Stimulated activated CD8-positive, alpha-beta memory T cell treated with anti-CD3 and anti-CD28 coated beads, Interleukin-15, amount 100 ng/mL, for 4 hours (primary cell): ENCODE results near the gene EEF1AKMT1.

Source experiments
- DNase-seq, 2 donors: peaks; one replicate each; pipeline ENCODE4 v3.0.0-alpha.2; 2020; ENCODE audit warnings: low read depth in 2 of 2

EEF1AKMT1 gene

GRCh38 chr13:20773194-20774080, at the start of gene EEF1AKMT1:
Gene EEF1AKMT1 (minus strand): TSS chr13:20773961. CDS start chr13:20757598, 16,363 bp downstream.
- peak; percentile 86 to 89 for DNase-seq

- no peak for DNase-seq
Observed at GRCh38 chr13:20823071-20823470, 49.3 kb upstream of the EEF1AKMT1 start.

DNA sequence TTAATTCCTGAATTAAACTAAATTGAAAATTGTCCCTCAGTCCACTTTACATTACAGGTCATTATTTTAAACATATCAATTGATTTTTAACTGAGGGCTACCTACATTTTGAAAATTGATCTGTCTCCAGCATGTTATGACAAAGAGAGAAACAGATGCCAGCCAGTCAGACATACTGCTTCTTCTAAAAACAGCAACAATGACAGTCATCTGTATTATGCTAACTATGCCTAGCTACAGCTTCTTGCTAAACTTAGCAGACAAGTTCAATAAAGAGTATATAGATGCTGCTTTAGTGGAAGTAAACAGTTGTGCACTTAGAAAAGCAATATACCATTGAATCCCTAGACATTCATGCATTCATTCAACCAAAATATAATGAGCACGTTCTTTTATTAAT, 48.6 kb upstream of the EEF1AKMT1 start:
- no peak for DNase-seq

DNA sequence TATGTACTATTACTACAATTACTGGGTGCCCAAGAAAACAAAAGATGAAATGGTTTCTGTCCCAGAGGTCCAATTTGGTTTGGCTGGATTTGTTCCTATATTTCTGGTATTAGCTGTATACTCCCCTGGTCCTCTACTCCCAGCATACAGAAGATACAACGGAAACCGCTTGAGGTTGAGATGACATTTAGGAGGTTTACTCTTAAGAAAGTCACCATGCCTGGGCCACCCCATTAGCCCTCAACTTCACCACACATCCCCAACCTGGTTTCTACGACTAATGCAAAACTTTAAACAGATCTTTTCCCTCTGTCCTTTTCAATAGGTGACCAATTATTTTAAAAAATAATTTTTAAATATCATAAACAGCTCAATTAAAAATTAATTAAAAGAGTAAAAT, 46.0 kb upstream of the EEF1AKMT1 start:
- DNase-seq: no peak

DNA sequence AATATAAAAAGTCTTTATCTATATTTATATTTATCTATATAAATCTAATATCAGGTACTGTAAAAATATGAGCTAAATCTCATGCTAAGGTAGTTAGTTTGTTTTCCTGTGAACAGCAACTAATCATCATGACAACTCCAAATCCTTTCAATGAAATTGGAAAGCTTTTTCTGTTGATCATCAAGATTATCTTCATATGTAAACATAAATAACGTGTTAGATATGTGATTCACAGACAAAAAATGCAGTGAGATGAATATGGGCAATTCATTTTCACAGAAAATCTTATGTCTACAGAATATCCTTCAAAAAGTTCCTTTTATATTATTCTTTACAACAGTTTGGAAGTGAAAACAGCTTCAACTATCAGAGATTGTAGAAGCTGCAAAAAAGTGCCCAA, 41.7 kb upstream of the EEF1AKMT1 start:
- DNase-seq: no peak

GRCh38 chr13:20814224-20814910, 40.6 kb upstream of the EEF1AKMT1 start:
- no peak for DNase-seq

GRCh38 chr13:20812890-20813289, 39.1 kb upstream of the EEF1AKMT1 start:
- no peak for DNase-seq

DNA sequence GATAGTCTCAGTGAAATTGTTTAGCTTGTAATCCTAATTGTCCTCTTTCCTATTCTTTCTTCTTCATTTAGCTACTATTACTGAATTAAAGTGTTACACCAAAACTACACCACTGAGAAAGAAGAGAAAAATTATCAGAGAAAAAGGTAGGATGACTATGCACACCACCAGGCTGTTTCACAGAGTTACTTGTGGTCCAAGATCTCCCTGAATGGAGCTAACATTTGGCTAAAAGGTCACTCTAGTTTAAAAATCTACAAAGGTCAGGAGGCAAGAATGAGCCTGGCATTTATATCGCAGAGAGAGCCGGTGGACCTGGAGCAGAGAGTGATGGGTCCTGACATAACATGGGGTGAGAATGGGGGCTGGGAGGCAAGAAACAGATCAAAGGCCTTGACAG, 37.0 kb upstream of the EEF1AKMT1 start:
- no peak for DNase-seq

- DNase-seq: no peak
Observed at GRCh38 chr13:20808874-20809273, 35.1 kb upstream of the EEF1AKMT1 start.

GRCh38 chr13:20803180-20803965, 29.6 kb upstream of the EEF1AKMT1 start:
- no peak for DNase-seq

- no peak for DNase-seq
Observed at GRCh38 chr13:20801707-20802106, 27.9 kb upstream of the EEF1AKMT1 start.

DNA sequence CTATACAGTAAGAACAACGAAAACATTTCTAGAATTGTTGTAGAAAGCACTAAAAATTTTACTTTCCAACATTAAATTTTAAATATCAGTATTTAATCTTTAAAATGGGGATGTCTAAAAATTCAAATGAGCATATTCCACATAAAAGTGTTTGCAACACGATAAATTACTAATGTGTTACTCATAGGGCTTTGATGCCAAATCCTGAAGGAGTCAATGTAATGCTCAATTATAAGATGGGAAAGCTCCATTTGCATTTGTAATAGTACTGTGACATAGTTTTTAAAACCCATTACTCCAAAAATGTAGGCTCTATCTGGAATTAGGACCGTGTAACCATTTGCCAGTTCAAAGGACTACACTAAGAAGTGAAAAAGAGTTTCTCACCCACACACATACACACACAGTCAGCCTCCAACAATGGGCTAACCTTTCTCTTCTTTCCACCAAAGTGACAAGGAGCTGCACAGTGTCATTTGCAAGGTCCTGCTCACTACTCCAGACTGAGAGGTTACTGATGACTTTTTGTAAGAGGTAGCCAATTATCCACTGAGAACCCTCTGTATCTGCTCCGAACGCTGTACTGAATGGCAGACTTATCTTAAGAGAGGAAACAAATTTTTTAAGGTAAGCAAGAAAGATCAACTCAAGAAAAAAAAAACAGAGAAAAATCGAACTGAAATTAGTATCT, 26.1 kb upstream of the EEF1AKMT1 start:
- DNase-seq: no peak

DNA sequence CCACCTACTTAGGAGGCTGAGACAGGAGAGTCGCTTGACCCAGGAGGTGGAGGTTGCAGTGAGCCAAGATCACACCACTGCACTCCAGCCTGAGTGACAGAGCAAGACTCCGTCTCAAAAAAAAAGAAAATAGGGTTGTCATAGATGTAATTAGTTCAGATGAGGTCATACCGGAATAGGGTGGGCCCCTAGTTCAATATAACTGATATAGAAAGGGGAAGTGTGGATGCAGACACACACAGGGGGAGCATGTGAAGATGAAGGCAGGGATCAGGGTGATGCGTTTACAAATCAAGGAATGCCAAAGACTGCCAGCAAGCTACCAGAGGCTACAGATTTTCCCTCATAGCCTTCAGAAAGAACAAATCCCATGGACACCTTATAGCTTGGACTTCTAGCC, 24.3 kb upstream of the EEF1AKMT1 start:
- no peak for DNase-seq

DNA sequence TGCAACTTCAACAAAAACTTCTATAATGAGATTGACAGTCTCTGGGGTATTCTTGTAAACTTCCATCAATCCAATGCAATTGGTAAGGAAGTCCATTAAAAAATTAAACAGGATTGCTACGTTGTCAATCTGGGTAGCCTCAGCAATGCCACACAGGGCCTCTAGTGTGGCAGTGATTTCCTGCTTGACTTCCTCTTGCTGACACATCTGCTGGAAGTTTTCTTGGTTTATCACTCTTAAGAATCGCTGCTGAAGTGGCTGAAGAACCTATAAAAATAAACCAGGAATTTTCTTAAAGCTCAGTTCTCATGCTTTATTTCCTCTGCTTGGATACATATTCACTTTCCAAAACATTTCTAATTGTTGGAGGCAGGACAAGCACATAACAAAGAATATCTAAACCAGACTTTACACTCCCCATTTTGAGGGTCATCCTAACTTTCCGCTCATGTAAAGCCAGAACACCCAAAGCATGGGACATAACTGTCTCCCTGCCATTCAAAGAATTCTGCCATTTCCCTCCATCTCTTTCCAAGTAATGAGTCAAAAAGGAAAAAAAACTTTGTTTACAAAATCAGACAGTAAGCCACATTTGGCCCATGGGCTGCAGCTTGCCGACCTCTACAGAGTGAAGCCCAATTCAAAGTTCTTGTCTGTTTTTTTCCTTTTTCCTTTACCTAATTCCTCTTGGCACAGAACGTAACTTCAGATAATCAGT, 23.2 kb upstream of the EEF1AKMT1 start:
- DNase-seq: no peak

DNA sequence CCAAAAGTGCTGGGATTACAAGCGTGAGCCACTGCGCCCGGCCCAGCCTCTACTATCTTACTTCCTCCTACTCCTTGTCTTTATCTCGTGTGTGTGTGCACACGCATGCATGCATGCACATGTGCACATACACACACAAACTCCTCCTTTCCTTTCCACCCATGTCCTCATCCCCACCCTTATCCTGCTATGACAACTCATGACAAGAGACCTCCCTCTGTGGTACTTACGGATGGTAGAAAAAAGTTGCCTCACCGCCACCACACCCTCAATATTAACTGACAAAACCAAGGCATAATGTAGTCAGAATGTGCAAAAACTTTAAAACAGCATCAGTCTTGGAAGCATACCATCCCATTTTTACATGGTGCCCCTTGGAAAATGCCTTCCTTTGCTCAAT, 15.9 kb upstream of the EEF1AKMT1 start:
- no peak for DNase-seq

DNA sequence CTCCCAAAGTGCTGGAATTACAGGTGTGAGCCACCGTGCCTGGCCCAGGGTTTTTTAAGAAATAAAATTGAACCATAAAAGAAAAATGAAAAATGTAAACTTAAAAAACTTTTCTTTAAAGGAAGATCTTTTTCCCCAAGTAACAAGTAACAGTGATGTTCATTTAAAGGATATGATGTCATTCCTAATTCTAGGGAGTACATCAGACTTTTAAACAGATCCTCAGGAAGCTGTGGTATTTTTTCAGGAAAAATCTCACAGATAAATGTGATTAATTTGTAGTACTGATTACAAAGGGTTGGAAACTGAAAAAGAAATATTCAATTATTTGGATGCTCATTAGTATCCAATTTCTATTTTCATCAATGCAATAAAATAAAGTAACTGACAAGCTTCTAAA, 14.6 kb upstream of the EEF1AKMT1 start:
- DNase-seq: no peak

- no peak for DNase-seq
Observed at GRCh38 chr13:20787180-20787579, 13.4 kb upstream of the EEF1AKMT1 start.

DNA sequence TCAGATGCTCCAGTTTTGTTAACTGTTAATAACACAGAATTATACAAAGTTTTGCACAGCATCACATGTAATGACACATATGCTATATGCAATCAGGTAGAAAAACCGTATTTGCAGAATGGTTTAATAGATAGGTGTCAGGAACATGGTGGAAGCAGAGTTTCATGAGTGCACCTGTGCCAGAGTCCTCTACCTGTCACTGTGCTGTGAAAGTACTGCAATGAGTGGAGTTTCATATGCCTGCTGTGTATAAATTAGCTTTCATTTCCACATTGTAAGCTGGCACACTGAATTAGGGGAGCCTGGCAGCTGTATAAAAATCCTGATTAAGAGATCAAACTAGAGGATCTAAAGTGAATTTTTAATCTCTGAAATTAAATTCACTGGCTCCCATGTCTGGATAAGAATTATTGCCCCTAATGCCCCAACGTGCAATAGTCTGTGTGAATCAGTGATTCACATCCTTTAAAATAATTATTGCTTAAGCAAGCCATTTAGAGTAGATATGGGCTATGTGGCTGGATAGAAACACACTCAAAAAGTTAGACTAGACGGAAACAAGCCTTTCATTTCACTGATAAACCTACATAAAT, 8.5 kb upstream of the EEF1AKMT1 start:
- DNase-seq: no peak

DNA sequence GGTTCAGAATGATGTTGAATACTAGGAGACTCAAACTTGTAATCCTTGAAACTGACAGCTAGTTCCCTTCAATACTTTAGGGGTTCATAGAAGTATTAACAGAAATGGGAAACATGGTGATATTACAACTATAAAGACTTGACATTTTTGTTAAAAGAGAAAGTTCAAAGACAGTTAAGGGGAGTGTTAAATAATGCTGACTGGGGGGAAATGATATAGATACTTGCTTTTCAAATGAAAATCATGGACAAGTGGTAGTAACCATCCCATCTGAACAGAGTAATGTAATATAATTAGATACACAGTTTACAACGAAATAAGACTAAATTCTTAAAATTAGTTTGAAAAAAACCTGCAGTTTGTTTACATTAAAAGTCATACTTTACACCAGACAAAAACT, 6.6 kb upstream of the EEF1AKMT1 start:
- DNase-seq: no peak

GRCh38 chr13:20779405-20779804, 5.6 kb upstream of the EEF1AKMT1 start:
- no peak for DNase-seq

DNA sequence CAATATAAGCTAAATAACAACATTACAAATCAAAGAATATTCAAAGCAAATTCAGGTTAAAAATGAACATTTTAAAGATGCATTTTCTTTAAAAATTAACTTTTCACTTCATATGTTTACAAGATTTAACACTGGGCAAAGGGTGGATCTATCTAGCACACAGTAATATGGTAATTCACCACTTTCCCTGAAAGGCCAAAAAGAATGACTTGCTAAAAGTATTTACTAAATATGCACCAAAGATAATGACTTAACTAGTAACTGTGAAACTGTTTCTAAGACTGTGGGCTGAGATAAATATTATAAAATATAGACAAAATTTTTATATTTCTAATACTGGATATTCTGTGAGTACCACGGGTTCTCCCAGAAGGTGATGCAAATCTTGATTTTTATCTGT, 4.5 kb upstream of the EEF1AKMT1 start:
- no peak for DNase-seq
